ENCODE data around the gene IL20RA.
"Not testable (repeated sequence)": the region's sequence is repeated elsewhere in the genome, so short reads cannot be mapped to it uniquely, and the experiment has no call there.

Gene IL20RA

DNA sequence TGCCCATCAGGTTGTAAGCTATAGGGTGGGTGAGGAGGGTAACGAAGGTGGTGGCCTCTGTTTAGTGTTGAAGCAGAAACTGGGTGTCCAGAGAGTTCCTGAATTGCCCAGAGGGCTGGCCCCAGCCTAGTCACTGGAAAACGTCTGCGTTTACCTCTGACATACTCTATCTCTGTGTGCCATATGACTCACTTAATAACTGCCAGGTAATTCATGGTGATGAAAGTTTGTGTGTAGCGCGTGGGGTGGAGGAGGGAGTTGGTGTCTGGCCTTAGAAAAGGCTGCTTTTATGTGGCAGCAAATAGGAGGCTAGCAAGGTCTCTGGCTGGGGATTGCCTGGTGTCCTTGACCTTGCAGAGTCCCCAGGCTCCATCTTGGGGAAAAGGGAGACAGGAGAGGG is 75.3 kb downstream of the IL20RA start:
- no peak for DNase-seq

DNA sequence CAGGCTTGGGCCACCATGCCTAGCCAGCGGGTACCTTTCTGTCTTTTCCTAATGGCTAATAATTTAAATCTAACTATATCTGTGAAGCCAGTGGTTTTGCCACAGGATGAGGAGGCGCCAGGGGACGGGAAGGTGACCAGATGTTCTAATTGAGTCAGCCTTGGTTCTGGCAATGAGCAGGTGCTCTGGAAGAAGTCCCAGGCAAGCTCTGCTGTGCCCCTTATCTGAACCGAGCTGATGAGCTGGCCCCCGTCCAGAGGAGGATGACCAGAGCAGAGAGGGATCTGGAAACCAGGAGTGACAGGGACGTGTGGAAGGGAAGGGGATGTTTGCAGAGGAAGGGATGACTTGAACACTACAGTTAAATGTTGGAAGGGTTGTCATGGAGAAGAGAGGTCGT is 75.9 kb downstream of the IL20RA start:
- DNase-seq, result no peak

GRCh38 chr6:136967876-136968752 is 76.7 kb downstream of the IL20RA start:
- DNase-seq, result peak; percentile 77 to 81

- no peak for DNase-seq
These were observed 80.4 kb downstream of the IL20RA start for GRCh38 chr6:136964398-136964797.

DNA sequence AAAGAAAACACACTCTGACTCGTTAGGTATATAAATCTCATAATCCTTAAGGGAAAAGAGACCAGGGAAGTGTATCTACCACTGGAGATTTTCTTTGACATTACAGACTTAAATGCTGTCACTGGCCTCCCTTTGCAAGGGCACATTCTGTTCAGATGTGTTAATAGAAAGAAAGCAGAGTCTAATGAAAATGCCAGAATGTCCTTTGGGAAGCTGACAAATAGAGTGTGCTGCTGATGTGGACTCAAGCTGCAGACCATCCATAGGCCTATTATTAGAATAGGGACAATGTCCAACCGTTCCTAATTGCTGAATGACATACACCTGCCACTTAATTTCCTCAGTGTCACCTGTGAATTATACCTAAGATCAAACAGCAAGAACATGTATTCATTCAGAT is 81.5 kb downstream of the IL20RA start:
- DNase-seq, result no peak

DNA sequence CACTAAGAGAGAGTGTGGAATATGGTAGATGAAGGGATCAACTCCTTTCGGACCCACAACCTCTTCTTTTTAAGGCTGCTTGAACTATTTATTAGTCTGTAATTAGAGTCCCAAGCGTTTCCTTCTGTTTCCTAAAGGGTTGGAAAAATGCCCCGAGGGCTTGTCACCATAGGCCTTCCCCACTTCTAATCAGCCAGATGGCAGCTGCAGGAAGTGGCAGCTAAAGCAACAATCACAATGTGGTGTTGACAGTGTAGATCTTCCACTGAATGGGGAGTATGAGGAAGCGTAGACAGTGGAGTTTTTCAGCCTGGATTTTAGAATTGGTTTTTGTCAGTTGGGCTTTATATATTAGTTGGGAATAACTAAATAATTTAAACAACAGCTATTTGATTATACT is 82.1 kb downstream of the IL20RA start:
- peak; percentile 74 to 80 for DNase-seq

- DNase-seq, result no peak
These were observed 82.9 kb downstream of the IL20RA start for GRCh38 chr6:136961848-136962247.

DNA sequence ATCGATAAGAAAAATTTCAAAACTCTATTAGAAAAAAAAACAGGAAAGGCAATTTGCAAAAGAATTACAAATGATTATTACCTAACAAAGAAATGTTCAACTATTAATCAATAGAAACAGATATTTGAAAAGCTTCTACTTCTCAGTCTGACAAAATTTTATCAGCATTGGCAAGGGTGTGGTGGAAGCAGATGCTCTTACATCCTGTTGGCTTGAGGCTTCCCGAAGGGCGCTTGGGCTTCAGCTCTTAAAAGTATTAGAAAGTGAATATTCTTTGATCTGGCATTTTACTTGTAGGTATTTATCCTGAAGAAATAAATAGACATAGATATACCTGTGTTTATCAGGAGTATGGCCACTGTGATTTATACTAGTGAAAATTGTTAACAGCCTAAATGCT is 84.0 kb downstream of the IL20RA start:
- no peak for DNase-seq

DNA sequence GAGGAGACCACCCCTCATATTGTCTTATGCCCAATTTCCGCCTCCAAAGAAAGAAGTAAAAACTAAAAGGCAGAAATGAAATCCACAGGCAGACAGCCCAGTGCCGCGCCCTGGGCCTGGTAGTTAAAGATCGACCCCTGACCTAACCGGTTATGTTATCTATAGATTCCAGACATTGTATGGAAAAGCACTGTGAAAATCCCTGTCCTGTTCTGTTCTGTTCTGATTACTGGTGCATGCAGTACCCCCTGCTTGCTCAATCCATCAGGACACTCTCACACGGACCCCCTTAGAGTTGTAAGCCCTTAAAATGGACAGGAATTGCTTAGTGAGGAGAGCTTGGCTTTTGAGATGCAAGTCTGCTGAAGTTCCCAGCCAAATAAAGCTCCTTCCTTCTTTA is 84.8 kb downstream of the IL20RA start:
- not testable (repeated sequence) for DNase-seq

- no peak for DNase-seq
These were observed 85.3 kb downstream of the IL20RA start for GRCh38 chr6:136959471-136959891.

DNA sequence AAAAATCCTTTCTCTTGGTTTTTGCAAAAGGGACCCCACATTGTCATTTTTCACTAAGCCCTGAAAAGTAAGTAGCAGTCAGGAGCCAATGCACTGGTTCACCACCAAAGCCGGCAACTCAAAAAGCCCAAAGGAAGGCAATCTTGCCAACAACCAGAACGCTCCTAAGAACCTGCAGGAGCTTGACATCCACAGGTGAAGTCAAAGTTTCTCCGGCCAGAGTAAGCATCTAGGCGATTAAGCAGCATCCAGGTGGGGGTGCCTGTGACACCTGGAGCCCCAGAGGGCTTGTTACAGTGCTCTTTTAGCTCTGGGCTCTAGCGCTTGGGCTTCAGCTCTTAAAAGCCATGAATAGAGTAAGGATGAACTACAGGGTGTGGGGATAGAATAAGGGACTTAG is 86.6 kb downstream of the IL20RA start:
- DNase-seq, result no peak

GRCh38 chr6:136956590-136957544 is 87.9 kb downstream of the IL20RA start:
- DNase-seq, result no peak

GRCh38 chr6:136955123-136955522 is 89.6 kb downstream of the IL20RA start:
- no peak for DNase-seq

DNA sequence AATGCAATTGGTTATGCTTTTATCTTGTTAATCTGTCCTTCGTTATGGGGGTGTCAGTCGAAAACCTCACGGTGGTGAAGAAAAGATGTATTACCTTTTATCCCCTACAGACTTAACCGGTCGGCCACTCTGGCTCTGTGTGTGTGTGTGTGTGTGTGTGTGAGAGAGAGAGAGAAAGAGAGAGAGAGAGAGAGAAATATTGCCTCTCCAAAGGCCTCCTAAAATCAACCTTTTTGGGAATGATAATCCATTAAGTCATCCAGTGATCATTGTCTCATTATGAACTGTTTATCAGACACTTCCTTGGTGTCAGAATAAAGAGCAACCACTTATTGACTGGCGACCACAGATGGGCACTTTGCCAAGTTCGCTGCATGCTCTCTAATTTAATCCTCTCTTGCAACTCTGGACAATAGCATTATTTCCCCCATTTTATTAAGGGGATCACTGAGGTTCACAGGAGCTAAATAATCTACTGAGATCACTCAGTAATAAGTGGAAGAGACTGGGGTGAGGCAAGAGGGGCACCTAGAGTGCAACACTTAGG is 92.0 kb downstream of the IL20RA start:
- no peak for DNase-seq

DNA sequence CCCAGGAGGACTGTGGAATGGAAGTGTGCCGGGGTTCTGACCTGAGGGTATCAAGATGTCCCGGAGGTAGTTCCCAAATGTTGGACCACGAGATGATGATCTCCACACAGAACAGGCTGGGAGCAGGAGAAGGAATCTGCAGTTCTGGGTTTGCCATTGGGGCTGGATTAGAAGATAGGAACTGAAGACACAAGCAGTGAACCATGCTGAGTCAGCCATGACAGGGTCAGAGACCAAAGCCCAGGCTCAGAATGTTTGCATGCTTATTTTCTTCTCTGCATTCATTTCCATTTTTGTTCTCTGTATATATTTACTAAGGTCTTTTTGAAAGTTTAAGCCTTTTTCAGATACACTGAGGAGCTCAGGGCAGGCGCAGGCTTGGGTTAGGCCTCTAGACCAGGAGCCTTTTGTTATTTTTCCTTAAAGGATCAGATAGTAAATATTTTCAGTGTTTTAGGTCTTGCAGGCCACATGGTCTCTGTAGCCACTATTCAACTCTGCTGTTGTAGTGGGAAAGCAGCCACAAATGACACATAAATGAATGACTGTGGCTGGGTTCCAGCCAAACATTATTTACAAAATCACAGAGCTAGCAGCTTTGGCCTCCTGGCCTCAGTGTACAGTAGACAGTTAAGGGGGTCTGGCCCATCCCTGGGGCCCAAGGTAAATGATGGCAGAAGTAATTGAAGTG is 94.2 kb downstream of the IL20RA start:
- DNase-seq, result no peak

Measured in Kasumi-1 (cell line).